ENCODE measurements around the gene ENPP1. TPM values are rescaled to one million over a fixed set of nuclear protein-coding genes. Genes with fewer than 3 reads are reported as not detected.

The ENPP1 gene
- total RNA-seq, 1 experiment from 2014 or later, result 29.7 TPM

DNA sequence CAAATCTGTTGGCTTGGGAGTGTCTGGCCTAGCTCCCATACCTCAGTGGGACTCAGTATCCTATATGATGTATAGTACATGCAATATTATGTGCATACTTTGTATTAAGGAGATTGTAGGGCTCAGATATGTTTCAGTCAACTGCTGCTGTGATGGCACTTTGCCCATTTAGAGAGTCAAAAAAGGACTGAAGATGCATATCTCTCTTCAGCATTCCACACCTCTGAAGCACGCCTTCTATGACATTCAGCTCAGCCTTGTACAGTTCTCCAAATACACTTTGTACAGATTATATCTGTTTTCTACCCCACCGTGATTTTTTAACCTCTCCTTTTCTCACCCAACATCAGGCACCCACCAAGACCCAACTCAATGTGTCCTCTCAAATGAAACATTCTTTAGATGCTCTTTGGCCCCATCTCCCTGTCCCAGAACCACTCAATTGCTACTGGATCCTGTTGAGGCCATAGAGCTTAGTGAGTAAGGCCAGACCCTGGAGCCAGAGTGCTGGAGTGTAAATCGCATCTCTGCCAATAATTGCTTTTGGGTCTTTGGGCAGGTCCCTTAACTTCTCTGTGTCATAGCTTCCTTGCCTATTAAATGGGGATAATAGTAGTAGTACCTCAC is 15.6 kb downstream of the ENPP1 start:
- Mint-ChIP-seq H3K36me3 (peaks cover 13% of the 10 kb centered on the region; the same call in 1 of the 2 replicates), H3K9me3 (no peaks in the 10 kb centered on the region), H3K27ac (no peak overlapping the region), H3K4me1 (no peaks in the 10 kb centered on the region), H3K27me3 (ENCODE audit: low read depth) (no peaks in the 10 kb centered on the region), H3K4me3 (no peak overlapping the region)
- CTCF ChIA-PET, result interaction anchor here (1.4 kb wide), 1 partner anchor 196 kb away, joined by 3 read pairs; the partner anchor contains the start of gene MED23
- no peak for TF ChIP-seq ATF1 (CRISPR knock-in tag; IDR thresholded peaks at IDR 0.05)
- TF ChIP-seq ZNF416 (CRISPR knock-in tag; IDR thresholded peaks at IDR 0.05), result no peak
- no peak for TF ChIP-seq ETV6 (CRISPR knock-in tag; IDR thresholded peaks at IDR 0.05)
- TF ChIP-seq ZNF281 (CRISPR knock-in tag; IDR thresholded peaks at IDR 0.05), result no peak
- no peak for TF ChIP-seq EMX1 (CRISPR knock-in tag; IDR thresholded peaks at IDR 0.05)
- ATAC-seq (no peak), DNase-seq (ENCODE audit: low spot score) (no peak)
- POLR2A ChIA-PET, result no interaction called here

DNA sequence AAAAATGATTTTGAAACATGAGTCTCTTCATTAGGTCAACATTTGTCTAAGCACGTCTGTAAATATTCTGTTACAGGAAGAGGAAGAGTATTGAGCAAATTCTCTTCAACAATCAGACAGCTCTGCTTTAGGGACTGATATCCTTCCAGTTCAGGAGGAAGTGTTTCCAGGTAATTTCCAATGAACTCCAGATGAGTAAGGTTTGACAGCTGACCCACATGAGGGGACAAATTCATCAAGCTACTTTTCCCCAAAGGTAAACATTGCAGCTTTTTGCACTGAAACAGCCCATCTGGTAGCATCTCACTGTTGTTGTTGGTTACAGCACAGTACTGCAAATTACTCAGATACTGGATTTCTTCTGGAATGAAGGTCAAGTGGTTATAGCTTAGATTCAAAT is 18.1 kb downstream of the ENPP1 start:
- ATAC-seq (no peak), DNase-seq (ENCODE audit: low spot score) (no peak)
- Mint-ChIP-seq H3K27ac (no peak overlapping the region), H3K36me3 (peaks cover 13% of the 10 kb centered on the region; the same call in 1 of the 2 replicates), H3K9me3 (no peaks in the 10 kb centered on the region), H3K4me1 (peaks cover 6% of the 10 kb centered on the region), H3K27me3 (ENCODE audit: low read depth) (no peaks in the 10 kb centered on the region), H3K4me3 (no peak overlapping the region)
- CTCF ChIA-PET, result no interaction called here
- TF ChIP-seq GABPB1 (CRISPR knock-in tag; IDR thresholded peaks at IDR 0.05), result 0 out of 2 replicates have a peak, but pooled peaks have one; percentile 44
- TF ChIP-seq, protein P1, sequence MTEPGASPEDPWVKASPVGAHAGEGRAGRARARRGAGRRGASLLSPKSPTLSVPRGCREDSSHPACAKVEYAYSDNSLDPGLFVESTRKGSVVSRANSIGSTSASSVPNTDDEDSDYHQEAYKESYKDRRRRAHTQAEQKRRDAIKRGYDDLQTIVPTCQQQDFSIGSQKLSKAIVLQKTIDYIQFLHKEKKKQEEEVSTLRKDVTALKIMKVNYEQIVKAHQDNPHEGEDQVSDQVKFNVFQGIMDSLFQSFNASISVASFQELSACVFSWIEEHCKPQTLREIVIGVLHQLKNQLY (CRISPR knock-in tag; IDR thresholded peaks at IDR 0.05), result no peak
- POLR2A ChIA-PET, result no interaction called here

- no peak for ATAC-seq
- no peak overlapping the region for H3K27ac Mint-ChIP-seq
- DNase-seq (ENCODE audit: low spot score), result no peak
- TF ChIP-seq ZNF317 (CRISPR knock-in tag; IDR thresholded peaks at IDR 0.05; ENCODE audit: borderline replicate concordance, low read depth), result no peak
- no peak for TF ChIP-seq SP1 (CRISPR knock-in tag; conservative IDR thresholded peaks at IDR 0.05)
- TF ChIP-seq, protein P2, sequence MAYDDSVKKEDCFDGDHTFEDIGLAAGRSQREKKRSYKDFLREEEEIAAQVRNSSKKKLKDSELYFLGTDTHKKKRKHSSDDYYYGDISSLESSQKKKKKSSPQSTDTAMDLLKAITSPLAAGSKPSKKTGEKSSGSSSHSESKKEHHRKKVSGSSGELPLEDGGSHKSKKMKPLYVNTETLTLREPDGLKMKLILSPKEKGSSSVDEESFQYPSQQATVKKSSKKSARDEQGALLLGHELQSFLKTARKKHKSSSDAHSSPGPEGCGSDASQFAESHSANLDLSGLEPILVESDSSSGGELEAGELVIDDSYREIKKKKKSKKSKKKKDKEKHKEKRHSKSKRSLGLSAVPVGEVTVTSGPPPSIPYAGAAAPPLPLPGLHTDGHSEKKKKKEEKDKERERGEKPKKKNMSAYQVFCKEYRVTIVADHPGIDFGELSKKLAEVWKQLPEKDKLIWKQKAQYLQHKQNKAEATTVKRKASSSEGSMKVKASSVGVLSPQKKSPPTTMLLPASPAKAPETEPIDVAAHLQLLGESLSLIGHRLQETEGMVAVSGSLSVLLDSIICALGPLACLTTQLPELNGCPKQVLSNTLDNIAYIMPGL (CRISPR knock-in tag; IDR thresholded peaks at IDR 0.05), result no peak
- no peak for TF ChIP-seq GTF2I (CRISPR knock-in tag; conservative IDR thresholded peaks at IDR 0.05)
- TF ChIP-seq, protein P3, sequence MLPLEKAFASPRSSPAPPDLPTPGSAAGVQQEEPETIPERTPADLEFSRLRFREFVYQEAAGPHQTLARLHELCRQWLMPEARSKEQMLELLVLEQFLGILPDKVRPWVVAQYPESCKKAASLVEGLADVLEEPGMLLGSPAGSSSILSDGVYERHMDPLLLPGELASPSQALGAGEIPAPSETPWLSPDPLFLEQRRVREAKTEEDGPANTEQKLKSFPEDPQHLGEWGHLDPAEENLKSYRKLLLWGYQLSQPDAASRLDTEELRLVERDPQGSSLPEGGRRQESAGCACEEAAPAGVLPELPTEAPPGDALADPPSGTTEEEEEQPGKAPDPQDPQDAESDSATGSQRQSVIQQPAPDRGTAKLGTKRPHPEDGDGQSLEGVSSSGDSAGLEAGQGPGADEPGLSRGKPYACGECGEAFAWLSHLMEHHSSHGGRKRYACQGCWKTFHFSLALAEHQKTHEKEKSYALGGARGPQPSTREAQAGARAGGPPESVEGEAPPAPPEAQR (CRISPR knock-in tag; IDR thresholded peaks at IDR 0.05), result no peak
- TF ChIP-seq ZBTB21 (CRISPR knock-in tag; IDR thresholded peaks at IDR 0.05; ENCODE audit: borderline replicate concordance), result no peak
- no peak for TF ChIP-seq NFYB (CRISPR knock-in tag; conservative IDR thresholded peaks at IDR 0.05; ENCODE audit: low read depth)
- no peak for TF ChIP-seq GABPB1 (CRISPR knock-in tag; IDR thresholded peaks at IDR 0.05)
- TF ChIP-seq ATF3 (CRISPR knock-in tag; conservative IDR thresholded peaks at IDR 0.05), result no peak
- TF ChIP-seq, protein P4, sequence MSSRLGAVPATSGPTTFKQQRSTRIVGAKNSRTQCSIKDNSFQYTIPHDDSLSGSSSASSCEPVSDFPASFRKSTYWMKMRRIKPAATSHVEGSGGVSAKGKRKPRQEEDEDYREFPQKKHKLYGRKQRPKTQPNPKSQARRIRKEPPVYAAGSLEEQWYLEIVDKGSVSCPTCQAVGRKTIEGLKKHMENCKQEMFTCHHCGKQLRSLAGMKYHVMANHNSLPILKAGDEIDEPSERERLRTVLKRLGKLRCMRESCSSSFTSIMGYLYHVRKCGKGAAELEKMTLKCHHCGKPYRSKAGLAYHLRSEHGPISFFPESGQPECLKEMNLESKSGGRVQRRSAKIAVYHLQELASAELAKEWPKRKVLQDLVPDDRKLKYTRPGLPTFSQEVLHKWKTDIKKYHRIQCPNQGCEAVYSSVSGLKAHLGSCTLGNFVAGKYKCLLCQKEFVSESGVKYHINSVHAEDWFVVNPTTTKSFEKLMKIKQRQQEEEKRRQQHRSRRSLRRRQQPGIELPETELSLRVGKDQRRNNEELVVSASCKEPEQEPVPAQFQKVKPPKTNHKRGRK (CRISPR knock-in tag; IDR thresholded peaks at IDR 0.05; ENCODE audit: borderline replicate concordance), result no peak
- no peak for TF ChIP-seq EMX1 (CRISPR knock-in tag; IDR thresholded peaks at IDR 0.05)
- no peak for TF ChIP-seq ZNF263 (CRISPR knock-in tag; IDR thresholded peaks at IDR 0.05; ENCODE audit: low read depth)
- TF ChIP-seq USF2 (CRISPR knock-in tag; IDR thresholded peaks at IDR 0.05), result no peak
- no peak for TF ChIP-seq ZNF425 (CRISPR knock-in tag; conservative IDR thresholded peaks at IDR 0.05)
These were observed 20.3 kb downstream of the ENPP1 start for GRCh38 chr6:131828080-131828479.

More at GRCh38 chr6:131828080-131828479, 20.3 kb downstream of the ENPP1 start:
- no peak overlapping the region for H3K4me3 Mint-ChIP-seq
- peaks cover 6% of the 10 kb centered on the region for H3K4me1 Mint-ChIP-seq
- ChIA-PET POLR2A (no interaction called here), CTCF (no interaction called here)
- 0 out of 2 replicates have a peak, but pooled peaks cover 4% of the 10 kb centered on the region for H3K9me3 Mint-ChIP-seq
- no peaks in the 10 kb centered on the region for H3K27me3 Mint-ChIP-seq (ENCODE audit: low read depth)
- peaks cover 13% of the 10 kb centered on the region; the same call in 1 of the 2 replicates for H3K36me3 Mint-ChIP-seq

Data from WTC11 (cell line).